HUES6 (cell line): ENCODE results near the gene LDB2.

Source experiments
- H3K27ac ChIP-seq: 2 replicates; pipeline ENCODE4 v1.7.0; 2013; ENCODE audit warnings: low read depth, mild to moderate bottlenecking, low read length, inconsistent platforms
- H3K27me3 ChIP-seq: 2 replicates; pipeline ENCODE4 v1.6.1; 2013; ENCODE audit warnings: low read length; ENCODE audit not compliant: control insufficient read depth, insufficient read depth
- H3K36me3 ChIP-seq: 2 replicates; pipeline ENCODE4 v1.6.1; 2013; ENCODE audit warnings: low read length; ENCODE audit not compliant: control insufficient read depth, insufficient read depth
- H3K4me1 ChIP-seq: 2 replicates; pipeline ENCODE4 v1.6.1; 2013; ENCODE audit warnings: low read length; ENCODE audit not compliant: control insufficient read depth, insufficient read depth
- H3K4me3 ChIP-seq: 2 replicates; pipeline ENCODE4 v1.5.1; 2013; ENCODE audit warnings: low read depth, low read length
- H3K9ac ChIP-seq: one replicate; pipeline ENCODE4 v1.6.1; 2013; ENCODE audit warnings: mild to moderate bottlenecking, low read length
- H3K9me3 ChIP-seq: 2 replicates; pipeline ENCODE4 v1.6.1; 2013; ENCODE audit warnings: low read depth, low read length; ENCODE audit not compliant: control insufficient read depth, insufficient read depth

The LDB2 gene

GRCh38 chr4:16492872-16493271 is 405.6 kb downstream of the LDB2 start:
- H3K9ac ChIP-seq: no peak overlapping the region
- H3K4me1 ChIP-seq: no peaks in the 10 kb centered on the region; the same call in 1 of the 2 replicates
- H3K9me3 ChIP-seq: peaks cover 5% of the 10 kb centered on the region; the same call in 1 of the 2 replicates
- no peaks in the 10 kb centered on the region for H3K36me3 ChIP-seq
- no peak overlapping the region for H3K27ac ChIP-seq
- H3K4me3 ChIP-seq: no peak overlapping the region
- no peaks in the 10 kb centered on the region for H3K27me3 ChIP-seq

- no peak overlapping the region for H3K9ac ChIP-seq
- H3K36me3 ChIP-seq: no peaks in the 10 kb centered on the region
- H3K9me3 ChIP-seq: peaks cover 5% of the 10 kb centered on the region
- H3K27me3 ChIP-seq: no peaks in the 10 kb centered on the region
- no peak overlapping the region for H3K4me3 ChIP-seq
- no peaks in the 10 kb centered on the region; the same call in 1 of the 2 replicates for H3K4me1 ChIP-seq
- H3K27ac ChIP-seq: no peak overlapping the region
Observed at GRCh38 chr4:16489226-16489625, 409.2 kb downstream of the LDB2 start.

GRCh38 chr4:16488084-16488483 is 410.4 kb downstream of the LDB2 start:
- Histone ChIP-seq H3K9ac (no peak overlapping the region), H3K4me3 (no peak overlapping the region), H3K36me3 (no peaks in the 10 kb centered on the region), H3K27ac (no peak overlapping the region), H3K27me3 (no peaks in the 10 kb centered on the region), H3K4me1 (no peaks in the 10 kb centered on the region; the same call in 1 of the 2 replicates), H3K9me3 (peaks cover 5% of the 10 kb centered on the region)

- peaks cover 5% of the 10 kb centered on the region for H3K9me3 ChIP-seq
- H3K4me3 ChIP-seq: no peak overlapping the region
Observed at GRCh38 chr4:16484711-16485110, 413.7 kb downstream of the LDB2 start.

GRCh38 chr4:16483540-16483939 is 414.9 kb downstream of the LDB2 start:
- Histone ChIP-seq H3K4me3 (no peak overlapping the region), H3K27me3 (no peaks in the 10 kb centered on the region), H3K4me1 (no peaks in the 10 kb centered on the region), H3K9me3 (peaks cover 5% of the 10 kb centered on the region), H3K9ac (no peak overlapping the region), H3K27ac (no peak overlapping the region), H3K36me3 (no peaks in the 10 kb centered on the region)

More at GRCh38 chr4:16484711-16485110, 413.7 kb downstream of the LDB2 start:
- Histone ChIP-seq H3K9ac (no peak overlapping the region), H3K27ac (no peak overlapping the region), H3K36me3 (no peaks in the 10 kb centered on the region), H3K4me1 (no peaks in the 10 kb centered on the region), H3K27me3 (no peaks in the 10 kb centered on the region)

- no peak overlapping the region for H3K9ac ChIP-seq
- H3K27ac ChIP-seq: no peak overlapping the region
- peaks cover 6% of the 10 kb centered on the region; the same call in 1 of the 2 replicates for H3K9me3 ChIP-seq
- H3K36me3 ChIP-seq: no peaks in the 10 kb centered on the region
- H3K27me3 ChIP-seq: no peaks in the 10 kb centered on the region
- H3K4me1 ChIP-seq: no peaks in the 10 kb centered on the region
- no peak overlapping the region for H3K4me3 ChIP-seq
Observed at GRCh38 chr4:16480011-16480410, 418.4 kb downstream of the LDB2 start.

- Histone ChIP-seq H3K36me3 (no peaks in the 10 kb centered on the region), H3K27ac (no peak overlapping the region), H3K4me3 (no peak overlapping the region), H3K9me3 (peaks cover 3% of the 10 kb centered on the region; the same call in 1 of the 2 replicates), H3K27me3 (no peaks in the 10 kb centered on the region), H3K4me1 (no peaks in the 10 kb centered on the region), H3K9ac (no peak overlapping the region)
Observed at GRCh38 chr4:16472537-16472936, 425.9 kb downstream of the LDB2 start.

- H3K27ac ChIP-seq: no peak overlapping the region
- no peaks in the 10 kb centered on the region for H3K36me3 ChIP-seq
- no peaks in the 10 kb centered on the region; the same call in 1 of the 2 replicates for H3K27me3 ChIP-seq
- H3K4me1 ChIP-seq: no peaks in the 10 kb centered on the region
- no peaks in the 10 kb centered on the region for H3K9me3 ChIP-seq
- H3K9ac ChIP-seq: no peak overlapping the region
- no peak overlapping the region for H3K4me3 ChIP-seq
Observed at GRCh38 chr4:16467061-16467460, 431.4 kb downstream of the LDB2 start.

GRCh38 chr4:16466581-16466980 is 431.9 kb downstream of the LDB2 start:
- H3K27ac ChIP-seq: no peak overlapping the region
- no peaks in the 10 kb centered on the region for H3K9me3 ChIP-seq
- no peak overlapping the region for H3K9ac ChIP-seq
- H3K27me3 ChIP-seq: no peaks in the 10 kb centered on the region; the same call in 1 of the 2 replicates
- no peaks in the 10 kb centered on the region for H3K36me3 ChIP-seq
- H3K4me1 ChIP-seq: no peaks in the 10 kb centered on the region
- no peak overlapping the region for H3K4me3 ChIP-seq

- Histone ChIP-seq H3K27me3 (peaks cover 4% of the 10 kb centered on the region; the same call in 1 of the 2 replicates), H3K9ac (no peak overlapping the region), H3K36me3 (no peaks in the 10 kb centered on the region), H3K9me3 (no peaks in the 10 kb centered on the region), H3K27ac (no peak overlapping the region), H3K4me3 (no peak overlapping the region), H3K4me1 (no peaks in the 10 kb centered on the region)
Observed at GRCh38 chr4:16464651-16465050, 433.8 kb downstream of the LDB2 start.

GRCh38 chr4:16462656-16463055 is 435.8 kb downstream of the LDB2 start:
- Histone ChIP-seq H3K4me3 (no peak overlapping the region), H3K9ac (no peak overlapping the region), H3K9me3 (no peaks in the 10 kb centered on the region), H3K36me3 (no peaks in the 10 kb centered on the region), H3K27ac (no peak overlapping the region), H3K27me3 (peaks cover 21% of the 10 kb centered on the region), H3K4me1 (no peaks in the 10 kb centered on the region)

GRCh38 chr4:16461362-16461761 is 437.1 kb downstream of the LDB2 start:
- H3K36me3 ChIP-seq: no peaks in the 10 kb centered on the region
- no peak overlapping the region for H3K27ac ChIP-seq
- no peaks in the 10 kb centered on the region for H3K4me1 ChIP-seq
- no peak overlapping the region for H3K4me3 ChIP-seq
- no peaks in the 10 kb centered on the region for H3K9me3 ChIP-seq
- H3K27me3 ChIP-seq: peaks cover 24% of the 10 kb centered on the region
- H3K9ac ChIP-seq: no peak overlapping the region
